ENCODE measurements around the gene OR10A6.

Gene OR10A6

GRCh38 chr11:7905549-7905948 lies 25.5 kb downstream of the OR10A6 start:
- CTCF ChIA-PET, result no interaction called here
- WGBS (ENCODE audit: insufficient coverage), result 94% methylated on average over 7 of the region's 9 CpGs
- Histone ChIP-seq H3K36me3 (ENCODE audit: control insufficient read depth in 4 of 4, insufficient read depth in 4 of 4, low read length in 3 of 4) (no peaks in the 10 kb centered on the region), H3K9me3 (ENCODE audit: control extremely low read depth in 1 of 5, control insufficient read depth in 4 of 5, insufficient read depth in 2 of 5, low read depth in 1 of 5, low read length in 4 of 5) (no peaks in the 10 kb centered on the region), H3K4me3 (ENCODE audit: control insufficient read depth in 1 of 7, extremely low read depth in 1 of 7, insufficient read depth in 4 of 7, low read depth in 2 of 7, low read length in 6 of 7) (no peak overlapping the region), H3K27ac (ENCODE audit: insufficient read depth in 1 of 2, low read depth in 1 of 2, low read length in 2 of 2, poor library complexity in 1 of 2, severe bottlenecking in 2 of 2) (no peak overlapping the region), H3K27me3 (replicated peaks in 2 of 5; ENCODE audit: control insufficient read depth in 4 of 5, insufficient read depth in 5 of 5, low read length in 4 of 5) (peaks cover 0 to 18% (median 6%) of the 10 kb centered on the region in 5 experiments), H3K4me1 (ENCODE audit: control extremely low read depth in 1 of 4, control insufficient read depth in 4 of 4, insufficient read depth in 4 of 4, low read length in 3 of 4) (no peaks in the 10 kb centered on the region)
- POLR2A ChIA-PET, result no interaction called here
- DNase-seq, result no peak

- H3K27me3 ChIP-seq (replicated peaks in 2 of 5; ENCODE audit: control insufficient read depth in 4 of 5, insufficient read depth in 5 of 5, low read length in 4 of 5), result peaks cover 0 to 14% (median 2%) of the 10 kb centered on the region in 5 experiments
- ChIA-PET CTCF (no interaction called here), POLR2A (no interaction called here)
- WGBS (ENCODE audit: insufficient coverage), result 100% methylated on average over 2 of the region's 3 CpGs
- no peak overlapping the region for H3K4me3 ChIP-seq (ENCODE audit: control insufficient read depth in 1 of 7, extremely low read depth in 1 of 7, insufficient read depth in 4 of 7, low read depth in 2 of 7, low read length in 6 of 7)
- H3K36me3 ChIP-seq (ENCODE audit: control insufficient read depth in 4 of 4, insufficient read depth in 4 of 4, low read length in 3 of 4), result no peaks in the 10 kb centered on the region
- H3K27ac ChIP-seq (ENCODE audit: insufficient read depth in 1 of 2, low read depth in 1 of 2, low read length in 2 of 2, poor library complexity in 1 of 2, severe bottlenecking in 2 of 2), result no peak overlapping the region
- no peaks in the 10 kb centered on the region for H3K9me3 ChIP-seq (ENCODE audit: control extremely low read depth in 1 of 5, control insufficient read depth in 4 of 5, insufficient read depth in 2 of 5, low read depth in 1 of 5, low read length in 4 of 5)
- DNase-seq, result no peak
- H3K4me1 ChIP-seq (ENCODE audit: control extremely low read depth in 1 of 4, control insufficient read depth in 4 of 4, insufficient read depth in 4 of 4, low read length in 3 of 4), result no peaks in the 10 kb centered on the region
These were observed 26.2 kb downstream of the OR10A6 start for GRCh38 chr11:7904917-7905316.

- ChIA-PET CTCF (interaction anchor here (2.1 kb wide), 1 partner anchor 11 kb away, joined by 6 read pairs; no protein-coding TSS in a partner anchor), POLR2A (no interaction called here)
- H3K27me3 ChIP-seq (replicated peaks in 2 of 5; ENCODE audit: control insufficient read depth in 4 of 5, insufficient read depth in 5 of 5, low read length in 4 of 5), result peaks cover 0 to 13% (median 2%) of the 10 kb centered on the region in 5 experiments
- H3K36me3 ChIP-seq (ENCODE audit: control insufficient read depth in 4 of 4, insufficient read depth in 4 of 4, low read length in 3 of 4), result no peaks in the 10 kb centered on the region
- no peak for DNase-seq
- WGBS (ENCODE audit: insufficient coverage), result 40% methylated on average over 2 of the region's 2 CpGs
- H3K27ac ChIP-seq (ENCODE audit: insufficient read depth in 1 of 2, low read depth in 1 of 2, low read length in 2 of 2, poor library complexity in 1 of 2, severe bottlenecking in 2 of 2), result no peak overlapping the region
- H3K9me3 ChIP-seq (ENCODE audit: control extremely low read depth in 1 of 5, control insufficient read depth in 4 of 5, insufficient read depth in 2 of 5, low read depth in 1 of 5, low read length in 4 of 5), result no peaks in the 10 kb centered on the region
- no peak overlapping the region for H3K4me3 ChIP-seq (ENCODE audit: control insufficient read depth in 1 of 7, extremely low read depth in 1 of 7, insufficient read depth in 4 of 7, low read depth in 2 of 7, low read length in 6 of 7)
- H3K4me1 ChIP-seq (ENCODE audit: control extremely low read depth in 1 of 4, control insufficient read depth in 4 of 4, insufficient read depth in 4 of 4, low read length in 3 of 4), result no peaks in the 10 kb centered on the region
These were observed 27.1 kb downstream of the OR10A6 start for GRCh38 chr11:7903940-7904339.

GRCh38 chr11:7901319-7901854 lies 29.7 kb downstream of the OR10A6 start:
- 73% methylated on average over 1 of the region's 3 CpGs for WGBS (ENCODE audit: insufficient coverage)
- POLR2A ChIA-PET, result no interaction called here
- no peak overlapping the region for H3K4me3 ChIP-seq (ENCODE audit: control insufficient read depth in 1 of 7, extremely low read depth in 1 of 7, insufficient read depth in 4 of 7, low read depth in 2 of 7, low read length in 6 of 7)
- no peaks in the 10 kb centered on the region for H3K9me3 ChIP-seq (ENCODE audit: control extremely low read depth in 1 of 5, control insufficient read depth in 4 of 5, insufficient read depth in 2 of 5, low read depth in 1 of 5, low read length in 4 of 5)
- no peak overlapping the region for H3K27ac ChIP-seq (ENCODE audit: insufficient read depth in 1 of 2, low read depth in 1 of 2, low read length in 2 of 2, poor library complexity in 1 of 2, severe bottlenecking in 2 of 2)
- H3K36me3 ChIP-seq (ENCODE audit: control insufficient read depth in 4 of 4, insufficient read depth in 4 of 4, low read length in 3 of 4), result no peaks in the 10 kb centered on the region
- peaks cover 0 to 10% (median 0%) of the 10 kb centered on the region in 5 experiments for H3K27me3 ChIP-seq (replicated peaks in 2 of 5; ENCODE audit: control insufficient read depth in 4 of 5, insufficient read depth in 5 of 5, low read length in 4 of 5)
- no peaks in the 10 kb centered on the region for H3K4me1 ChIP-seq (ENCODE audit: control extremely low read depth in 1 of 4, control insufficient read depth in 4 of 4, insufficient read depth in 4 of 4, low read length in 3 of 4)
- CTCF ChIA-PET, result interaction anchor here (1.5 kb wide), 1 partner anchor 8 kb away, joined by 4 read pairs; no protein-coding TSS in a partner anchor
- DNase-seq, result no peak

GRCh38 chr11:7900686-7901085 lies 30.4 kb downstream of the OR10A6 start:
- Histone ChIP-seq H3K36me3 (ENCODE audit: control insufficient read depth in 4 of 4, insufficient read depth in 4 of 4, low read length in 3 of 4) (no peaks in the 10 kb centered on the region), H3K27ac (ENCODE audit: insufficient read depth in 1 of 2, low read depth in 1 of 2, low read length in 2 of 2, poor library complexity in 1 of 2, severe bottlenecking in 2 of 2) (no peak overlapping the region), H3K27me3 (replicated peaks in 2 of 5; ENCODE audit: control insufficient read depth in 4 of 5, insufficient read depth in 5 of 5, low read length in 4 of 5) (peaks cover 0 to 8% (median 0%) of the 10 kb centered on the region in 5 experiments), H3K9me3 (ENCODE audit: control extremely low read depth in 1 of 5, control insufficient read depth in 4 of 5, insufficient read depth in 2 of 5, low read depth in 1 of 5, low read length in 4 of 5) (no peaks in the 10 kb centered on the region), H3K4me1 (ENCODE audit: control extremely low read depth in 1 of 4, control insufficient read depth in 4 of 4, insufficient read depth in 4 of 4, low read length in 3 of 4) (no peaks in the 10 kb centered on the region), H3K4me3 (ENCODE audit: control insufficient read depth in 1 of 7, extremely low read depth in 1 of 7, insufficient read depth in 4 of 7, low read depth in 2 of 7, low read length in 6 of 7) (no peak overlapping the region)
- DNase-seq, result no peak
- POLR2A ChIA-PET, result no interaction called here
- CTCF ChIA-PET, result no interaction called here
- 100% methylated on average over 2 of the region's 4 CpGs for WGBS (ENCODE audit: insufficient coverage)

- Histone ChIP-seq H3K4me3 (ENCODE audit: control insufficient read depth in 1 of 7, extremely low read depth in 1 of 7, insufficient read depth in 4 of 7, low read depth in 2 of 7, low read length in 6 of 7) (no peak overlapping the region), H3K4me1 (ENCODE audit: control extremely low read depth in 1 of 4, control insufficient read depth in 4 of 4, insufficient read depth in 4 of 4, low read length in 3 of 4) (no peaks in the 10 kb centered on the region), H3K27ac (ENCODE audit: insufficient read depth in 1 of 2, low read depth in 1 of 2, low read length in 2 of 2, poor library complexity in 1 of 2, severe bottlenecking in 2 of 2) (no peak overlapping the region), H3K9me3 (ENCODE audit: control extremely low read depth in 1 of 5, control insufficient read depth in 4 of 5, insufficient read depth in 2 of 5, low read depth in 1 of 5, low read length in 4 of 5) (no peaks in the 10 kb centered on the region), H3K36me3 (ENCODE audit: control insufficient read depth in 4 of 4, insufficient read depth in 4 of 4, low read length in 3 of 4) (no peaks in the 10 kb centered on the region), H3K27me3 (replicated peaks in 2 of 5; ENCODE audit: control insufficient read depth in 4 of 5, insufficient read depth in 5 of 5, low read length in 4 of 5) (peaks cover 0 to 8% (median 0%) of the 10 kb centered on the region in 5 experiments)
- WGBS (ENCODE audit: insufficient coverage), result 38% methylated on average over 2 of the region's 4 CpGs
- ChIA-PET POLR2A (no interaction called here), CTCF (no interaction called here)
- no peak for DNase-seq
These were observed 31.6 kb downstream of the OR10A6 start for GRCh38 chr11:7899418-7899817.

- no peaks in the 10 kb centered on the region for H3K36me3 ChIP-seq (ENCODE audit: control insufficient read depth in 4 of 4, insufficient read depth in 4 of 4, low read length in 3 of 4)
- no peak overlapping the region for H3K4me3 ChIP-seq (ENCODE audit: control insufficient read depth in 1 of 7, extremely low read depth in 1 of 7, insufficient read depth in 4 of 7, low read depth in 2 of 7, low read length in 6 of 7)
- peaks cover 0 to 8% (median 0%) of the 10 kb centered on the region in 5 experiments for H3K27me3 ChIP-seq (replicated peaks in 2 of 5; ENCODE audit: control insufficient read depth in 4 of 5, insufficient read depth in 5 of 5, low read length in 4 of 5)
- CTCF ChIA-PET, result no interaction called here
- WGBS (ENCODE audit: insufficient coverage), result 100% methylated on average over 1 of the region's 5 CpGs
- no peaks in the 10 kb centered on the region for H3K9me3 ChIP-seq (ENCODE audit: control extremely low read depth in 1 of 5, control insufficient read depth in 4 of 5, insufficient read depth in 2 of 5, low read depth in 1 of 5, low read length in 4 of 5)
- no peaks in the 10 kb centered on the region for H3K4me1 ChIP-seq (ENCODE audit: control extremely low read depth in 1 of 4, control insufficient read depth in 4 of 4, insufficient read depth in 4 of 4, low read length in 3 of 4)
- H3K27ac ChIP-seq (ENCODE audit: insufficient read depth in 1 of 2, low read depth in 1 of 2, low read length in 2 of 2, poor library complexity in 1 of 2, severe bottlenecking in 2 of 2), result no peak overlapping the region
- POLR2A ChIA-PET, result no interaction called here
- DNase-seq, result no peak
These were observed 32.3 kb downstream of the OR10A6 start for GRCh38 chr11:7898666-7899283.
